Osteocyte (in vitro differentiated cells): ENCODE measurements around the gene UBAC1. TPM values are rescaled to one million over a fixed set of nuclear protein-coding genes. Genes with fewer than 3 reads are reported as not detected.
A peak's percentile ranks its signal among the peaks of the same experiment; 100 is the strongest.

Source experiments
- DNase-seq: peaks from one replicate; pipeline ENCODE4 v3.0.0; 2021; ENCODE audit warnings: mixed read lengths; ENCODE audit not compliant: unreplicated experiment; ENCODE audit errors: extremely low spot score
- H3K27ac Mint-ChIP-seq: one replicate; pipeline ENCODE4 v1.8.0; 2021; ENCODE audit warnings: mild to moderate bottlenecking, mixed read lengths; ENCODE audit not compliant: unreplicated experiment
- H3K27me3 Mint-ChIP-seq: one replicate; pipeline ENCODE4 v1.8.0; 2021; ENCODE audit warnings: mixed read lengths; ENCODE audit not compliant: unreplicated experiment
- H3K36me3 Mint-ChIP-seq: one replicate; pipeline ENCODE4 v1.8.0; 2021; ENCODE audit warnings: mixed read lengths; ENCODE audit not compliant: unreplicated experiment
- H3K4me1 Mint-ChIP-seq: one replicate; pipeline ENCODE4 v1.8.0; 2021; ENCODE audit warnings: mixed read lengths; ENCODE audit not compliant: unreplicated experiment
- H3K4me3 Mint-ChIP-seq: one replicate; pipeline ENCODE4 v1.8.0; 2021; ENCODE audit warnings: mild to moderate bottlenecking, moderate library complexity, mixed read lengths; ENCODE audit not compliant: unreplicated experiment
- H3K9me3 Mint-ChIP-seq: one replicate; pipeline ENCODE4 v1.8.0; 2021; ENCODE audit warnings: mixed read lengths; ENCODE audit not compliant: unreplicated experiment
- long read RNA-seq: library from polyadenylated mRNA; unstranded; transcript quantifications from one replicate; pipeline ENCODE4 v2.0.0, GENCODE V29; 2021
- total RNA-seq: library from RNA; stranded (reverse); gene quantifications from 2 replicates; pipeline ENCODE4 v1.2.1, GENCODE V29; 2021
- TF ChIP-seq, protein P1 (sequence below): fragments of 200-600 bp; sonication (generic); IDR thresholded peaks from 2 replicates; pipeline ENCODE4 v1.5.0; 2021; ENCODE audit warnings: antibody characterized with exemption, mild to moderate bottlenecking, moderate library complexity

Gene UBAC1, protein sequence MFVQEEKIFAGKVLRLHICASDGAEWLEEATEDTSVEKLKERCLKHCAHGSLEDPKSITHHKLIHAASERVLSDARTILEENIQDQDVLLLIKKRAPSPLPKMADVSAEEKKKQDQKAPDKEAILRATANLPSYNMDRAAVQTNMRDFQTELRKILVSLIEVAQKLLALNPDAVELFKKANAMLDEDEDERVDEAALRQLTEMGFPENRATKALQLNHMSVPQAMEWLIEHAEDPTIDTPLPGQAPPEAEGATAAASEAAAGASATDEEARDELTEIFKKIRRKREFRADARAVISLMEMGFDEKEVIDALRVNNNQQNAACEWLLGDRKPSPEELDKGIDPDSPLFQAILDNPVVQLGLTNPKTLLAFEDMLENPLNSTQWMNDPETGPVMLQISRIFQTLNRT
- 38.9 and 41.9 TPM in 2 replicates for total RNA-seq
- long read RNA-seq, transcript UBAC1-201 (10 exons, 1,867 nt): major isoform, 28 of 35 reads
- long read RNA-seq, partial matches to known transcripts: 5 of 35 reads
- long read RNA-seq, other reads (novel, unspliced or antisense): 2 of 35 reads

DNA sequence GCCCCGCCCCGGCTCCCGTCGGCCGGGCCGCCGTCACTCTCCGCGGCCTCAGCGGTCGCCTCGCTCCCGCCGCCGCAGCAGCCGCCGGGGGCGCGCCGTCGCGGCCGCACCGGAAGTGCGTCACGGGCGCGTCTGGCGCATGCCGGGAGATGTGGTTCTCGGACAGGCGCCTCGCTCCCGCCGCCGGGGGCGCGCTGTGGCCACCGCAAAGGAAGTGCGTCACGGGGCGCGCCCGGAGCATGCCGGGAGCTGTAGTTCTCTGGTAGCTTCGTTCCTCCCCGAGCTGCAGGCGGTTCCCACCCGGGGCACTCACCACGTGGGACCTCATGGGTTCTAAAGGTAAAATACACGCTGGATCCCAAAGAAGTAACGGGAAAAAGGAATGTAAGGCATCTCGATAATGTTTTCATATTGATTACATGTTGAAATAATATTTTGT lies at the start of gene UBAC1:
Gene UBAC1, minus strand, starts transcription at position 97 of the 439 bp plus-strand sequence. CDS start 211 bp downstream, outside the sequence.
- Mint-ChIP-seq H3K4me1 (peaks cover 15% of the 10 kb centered on the region), H3K9me3 (no peaks in the 10 kb centered on the region), H3K4me3 (peak within 1 kb of the TSS; percentile 88), H3K27me3 (peaks cover 15% of the 10 kb centered on the region), H3K36me3 (no peaks in the 10 kb centered on the region), H3K27ac (peak within 1 kb of the TSS; percentile 87)
- TF ChIP-seq, protein P1, sequence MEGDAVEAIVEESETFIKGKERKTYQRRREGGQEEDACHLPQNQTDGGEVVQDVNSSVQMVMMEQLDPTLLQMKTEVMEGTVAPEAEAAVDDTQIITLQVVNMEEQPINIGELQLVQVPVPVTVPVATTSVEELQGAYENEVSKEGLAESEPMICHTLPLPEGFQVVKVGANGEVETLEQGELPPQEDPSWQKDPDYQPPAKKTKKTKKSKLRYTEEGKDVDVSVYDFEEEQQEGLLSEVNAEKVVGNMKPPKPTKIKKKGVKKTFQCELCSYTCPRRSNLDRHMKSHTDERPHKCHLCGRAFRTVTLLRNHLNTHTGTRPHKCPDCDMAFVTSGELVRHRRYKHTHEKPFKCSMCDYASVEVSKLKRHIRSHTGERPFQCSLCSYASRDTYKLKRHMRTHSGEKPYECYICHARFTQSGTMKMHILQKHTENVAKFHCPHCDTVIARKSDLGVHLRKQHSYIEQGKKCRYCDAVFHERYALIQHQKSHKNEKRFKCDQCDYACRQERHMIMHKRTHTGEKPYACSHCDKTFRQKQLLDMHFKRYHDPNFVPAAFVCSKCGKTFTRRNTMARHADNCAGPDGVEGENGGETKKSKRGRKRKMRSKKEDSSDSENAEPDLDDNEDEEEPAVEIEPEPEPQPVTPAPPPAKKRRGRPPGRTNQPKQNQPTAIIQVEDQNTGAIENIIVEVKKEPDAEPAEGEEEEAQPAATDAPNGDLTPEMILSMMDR: no peak
- DNase-seq: peak; percentile 97

DNA sequence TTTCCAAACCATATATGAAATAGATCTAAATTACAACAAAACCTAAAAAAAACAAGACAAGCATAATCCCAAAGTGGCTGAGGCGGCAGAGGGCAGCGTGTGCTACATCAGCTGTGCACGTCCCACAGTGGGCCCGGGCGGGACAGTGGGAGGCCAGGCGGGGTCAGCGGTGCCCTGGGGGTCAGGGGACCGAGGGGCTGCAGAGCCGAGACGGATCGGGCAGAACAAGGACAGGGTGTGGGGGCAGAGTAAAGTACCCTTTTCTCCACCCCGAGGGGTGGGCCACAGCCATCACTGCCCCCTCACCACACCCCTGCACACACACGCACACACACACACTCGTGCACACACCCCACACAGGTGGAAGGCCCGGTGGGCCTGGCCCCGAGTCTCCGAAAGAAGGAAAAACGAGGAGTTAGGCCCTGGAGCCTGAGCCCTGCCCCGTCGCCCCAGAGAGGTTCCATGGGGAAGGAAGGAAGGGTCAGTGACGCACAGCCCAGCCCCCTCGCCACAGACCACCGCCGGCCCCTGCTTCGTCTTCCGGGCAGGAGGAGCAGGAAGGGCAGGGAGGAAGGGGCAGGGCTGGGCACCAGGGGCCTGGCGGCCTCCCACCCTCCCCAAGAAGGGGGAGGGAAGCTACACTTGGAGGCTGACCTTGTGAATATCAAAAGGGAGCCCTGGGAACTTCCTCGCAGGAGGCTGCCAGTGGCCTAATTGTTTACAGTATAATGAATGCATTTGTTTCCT lies 49.6 kb upstream of the UBAC1 start:
- Mint-ChIP-seq H3K4me3 (no peak overlapping the region), H3K27me3 (no peaks in the 10 kb centered on the region), H3K9me3 (no peaks in the 10 kb centered on the region), H3K36me3 (peaks cover 11% of the 10 kb centered on the region), H3K27ac (no peak overlapping the region), H3K4me1 (peaks cover 44% of the 10 kb centered on the region)
- no peak for DNase-seq
- TF ChIP-seq, protein P1: no peak

DNA sequence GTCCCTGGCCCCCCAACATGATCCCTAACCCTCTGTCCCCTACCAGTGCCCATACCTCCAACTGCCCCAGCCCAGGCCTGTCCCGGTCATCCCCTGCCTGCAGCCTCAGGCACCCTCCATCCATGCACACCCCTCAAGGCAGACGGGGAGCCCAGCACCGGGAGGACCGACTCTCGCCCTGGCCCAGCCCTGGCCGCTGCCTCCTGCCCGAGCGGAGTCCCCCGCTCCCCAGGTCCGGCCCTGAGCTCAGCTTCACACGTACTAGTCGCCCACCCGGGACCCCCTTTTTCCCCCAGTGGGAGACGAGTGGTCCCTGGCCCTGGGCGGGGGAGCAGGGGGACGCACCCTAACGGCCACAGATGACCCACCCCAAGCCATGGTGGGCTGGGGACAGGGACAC lies 49.0 kb upstream of the UBAC1 start:
- peaks cover 11% of the 10 kb centered on the region for H3K36me3 Mint-ChIP-seq
- H3K27me3 Mint-ChIP-seq: no peaks in the 10 kb centered on the region
- H3K9me3 Mint-ChIP-seq: no peaks in the 10 kb centered on the region
- H3K4me3 Mint-ChIP-seq: no peak overlapping the region
- no peak for DNase-seq
- TF ChIP-seq, protein P1: no peak
- peaks cover 44% of the 10 kb centered on the region for H3K4me1 Mint-ChIP-seq
- no peak overlapping the region for H3K27ac Mint-ChIP-seq

DNA sequence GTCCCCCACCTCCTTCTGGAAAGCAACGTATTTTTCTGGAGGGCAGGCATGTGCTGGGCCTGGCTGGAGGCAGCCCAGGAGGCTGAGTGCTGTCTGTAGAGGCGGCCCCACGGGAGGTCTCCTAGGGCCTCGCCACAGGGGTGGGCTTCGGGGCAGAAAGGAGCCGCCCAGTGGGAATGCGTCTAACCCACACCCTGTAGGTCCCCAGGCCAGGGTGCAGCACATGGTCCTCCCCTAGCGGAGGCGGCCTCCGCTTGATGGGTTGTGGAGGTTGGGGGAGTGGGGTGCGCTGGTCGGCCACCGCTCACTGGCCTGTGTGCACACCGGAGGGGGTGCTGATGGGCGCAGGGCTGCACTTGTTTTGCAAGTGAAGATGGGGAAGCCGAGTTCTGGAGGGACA lies 48.3 kb upstream of the UBAC1 start:
- Mint-ChIP-seq H3K27ac (no peak overlapping the region), H3K4me3 (no peak overlapping the region), H3K27me3 (no peaks in the 10 kb centered on the region), H3K9me3 (no peaks in the 10 kb centered on the region), H3K36me3 (peaks cover 6% of the 10 kb centered on the region), H3K4me1 (peaks cover 42% of the 10 kb centered on the region)
- TF ChIP-seq, protein P1: no peak
- DNase-seq: no peak

DNA sequence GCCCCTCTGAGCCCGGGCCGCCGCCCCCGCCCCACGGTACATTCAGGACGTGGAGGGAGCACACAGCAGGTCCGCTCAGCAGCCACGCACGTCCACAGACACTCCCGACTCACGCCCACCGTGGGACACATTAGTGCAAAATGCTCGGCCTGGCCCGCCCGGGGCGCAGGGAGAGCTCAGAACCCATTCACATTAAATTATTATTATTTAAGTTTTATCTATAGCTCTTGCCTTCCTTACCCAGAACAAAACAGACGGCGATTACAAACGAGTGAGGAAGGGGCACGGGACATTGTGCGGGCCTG lies 47.5 kb upstream of the UBAC1 start:
- Mint-ChIP-seq H3K4me3 (no peak overlapping the region), H3K27me3 (no peaks in the 10 kb centered on the region), H3K4me1 (peaks cover 50% of the 10 kb centered on the region), H3K27ac (no peak overlapping the region), H3K36me3 (peaks cover 5% of the 10 kb centered on the region), H3K9me3 (no peaks in the 10 kb centered on the region)
- TF ChIP-seq, protein P1: no peak
- no peak for DNase-seq
